OCI-LY7 (cell line): Measurements from ENCODE around the gene KIFC1. TPM values are rescaled to one million over a fixed set of nuclear protein-coding genes. Genes with fewer than 3 reads are reported as not detected.

ENCODE experiments used
- BruUV-seq: library from RNA; stranded (reverse); fragments of 400-500 nt; replicated peaks from 2 replicates; lab custom pipeline; 2021; lab: Mats Ljungman, UMichigan
- CTCF ChIA-PET: fragments of 300-600 bp; sonication (Branson Sonifier 250); formaldehyde crosslinking; loops from one replicate; lab custom pipeline; 2022; ENCODE audit warnings: antibody characterized with exemption; ENCODE audit not compliant: unreplicated experiment; lab: Charles Lee
- POLR2A ChIA-PET: fragments of 300-600 bp; sonication (Branson Sonifier 250); formaldehyde crosslinking; loops from one replicate; lab custom pipeline; 2022; ENCODE audit warnings: antibody characterized with exemption; lab: Charles Lee
- DNase-seq: peaks from one replicate; pipeline ENCODE4 v3.0.0-alpha.2; 2015; ENCODE audit warnings: low spot score
- H2AFZ ChIP-seq: fragments of 200-600 bp; sonication (generic), shearing (Covaris generic); 2 replicates; pipeline ENCODE4 v1.6.1; 2014; ENCODE audit warnings: mild to moderate bottlenecking, antibody characterized with exemption, low read length, moderate library complexity
- H3K27ac ChIP-seq: fragments of 200-600 bp; sonication (generic); 2 replicates; pipeline ENCODE4 v1.5.1; 2014; ENCODE audit warnings: mixed run types, low read depth, mild to moderate bottlenecking, moderate library complexity, low read length, inconsistent platforms; ENCODE audit not compliant: poor library complexity, severe bottlenecking
- H3K36me3 ChIP-seq: fragments of 200-600 bp; sonication (generic); 2 replicates; pipeline ENCODE4 v1.6.1; 2014; ENCODE audit warnings: mild to moderate bottlenecking, antibody characterized with exemption, low read length, moderate library complexity, mixed read lengths; ENCODE audit not compliant: insufficient read depth
- H3K4me1 ChIP-seq: fragments of 200-600 bp; sonication (generic); 2 replicates; pipeline ENCODE4 v1.5.1; 2014; ENCODE audit warnings: mild to moderate bottlenecking, low read length; ENCODE audit not compliant: insufficient read depth, poor library complexity, severe bottlenecking
- H3K4me2 ChIP-seq: fragments of 200-600 bp; sonication (generic); 2 replicates; pipeline ENCODE4 v1.6.1; 2014; ENCODE audit warnings: mild to moderate bottlenecking, low read length
- H3K4me3 ChIP-seq: fragments of 200-600 bp; sonication (generic); 2 replicates; pipeline ENCODE4 v1.5.1; 2014; ENCODE audit warnings: mild to moderate bottlenecking, low read depth, low read length; ENCODE audit not compliant: poor library complexity, severe bottlenecking
- H3K79me2 ChIP-seq: fragments of 200-600 bp; sonication (generic); 2 replicates; pipeline ENCODE4 v1.6.1; 2016; ENCODE audit warnings: low read depth, mild to moderate bottlenecking, low read length, moderate library complexity, mixed read lengths; ENCODE audit not compliant: insufficient read depth
- H3K9me2 ChIP-seq: fragments of 200-600 bp; sonication (generic); 2 replicates; pipeline ENCODE4 v1.6.1; 2016; ENCODE audit warnings: mild to moderate bottlenecking, low read length, mixed read lengths; ENCODE audit not compliant: insufficient read depth
- H3K9me3 ChIP-seq: fragments of 200-600 bp; sonication (generic); 2 replicates; pipeline ENCODE4 v1.6.1; 2014; ENCODE audit warnings: mild to moderate bottlenecking, mixed run types, low read length, mixed read lengths
- H4K20me1 ChIP-seq: fragments of 200-600 bp; sonication (generic); 2 replicates; pipeline ENCODE4 v1.6.1; 2014; ENCODE audit warnings: mild to moderate bottlenecking, antibody characterized with exemption, low read length, moderate library complexity, mixed read lengths; ENCODE audit not compliant: insufficient read depth
- EZH2phosphoT487 ChIP-seq: fragments of 200-600 bp; sonication (generic); IDR thresholded peaks from 2 replicates; pipeline ENCODE4 v1.6.1; 2018; ENCODE audit warnings: low read depth, borderline replicate concordance, mild to moderate bottlenecking, mixed run types, antibody characterized with exemption, low read length, moderate library complexity, mixed read lengths
- intact Hi-C: fragments of 100-400 bp; cut with micrococcal nuclease; formaldehyde crosslinking; loops from one replicate; pipeline ENCODE4 v1.10.0; 2022; ENCODE audit not compliant: unreplicated experiment
- total RNA-seq, 2 experiments: library from RNA; depleted of rRNA in 1 of 2; stranded (reverse); fragments of >200 nt in 1 of 2; shearing (Covaris generic) in 1 of 2; gene quantifications; 2 replicates each; pipeline ENCODE4 v1.2.3, GENCODE V29; 2014 to 2022
- TF ChIP-seq, protein P1 (sequence below): fragments of 200-600 bp; sonication (generic); conservative IDR thresholded peaks from 2 replicates; pipeline ENCODE4 v1.5.1; 2014; ENCODE audit warnings: mild to moderate bottlenecking, antibody characterized with exemption, low read length, moderate library complexity, mixed read lengths

KIFC1 gene
- total RNA-seq, 2 experiments from 2014 or later, result 138 to 167 TPM

DNA sequence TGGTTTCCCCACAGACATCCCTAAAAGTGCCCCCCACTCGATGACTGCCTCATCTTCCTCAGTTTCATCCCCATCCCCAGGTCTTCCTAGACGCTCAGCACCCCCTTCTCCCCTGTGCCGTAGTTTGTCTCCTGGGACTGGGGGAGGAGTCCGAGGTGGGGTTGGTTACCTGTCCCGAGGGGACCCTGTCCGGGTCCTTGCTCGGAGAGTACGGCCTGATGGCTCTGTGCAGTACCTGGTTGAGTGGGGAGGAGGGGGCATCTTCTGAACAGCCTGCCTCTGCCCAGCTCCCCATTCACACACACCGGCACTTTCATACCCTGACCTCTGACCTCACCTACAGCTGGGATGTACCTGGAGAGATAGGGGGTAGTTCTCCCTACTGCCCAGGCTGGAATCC is 24.2 kb downstream of the KIFC1 start:
- Histone ChIP-seq H4K20me1 (peaks cover 6% of the 10 kb centered on the region; the same call in 1 of the 2 replicates), H3K27ac (peak overlapping the region; percentile 14), H3K4me1 (peaks cover 69% of the 10 kb centered on the region), H3K4me3 (peak overlapping the region; percentile 77), H2AFZ (no peak overlapping the region), H3K9me2 (no peaks in the 10 kb centered on the region), H3K36me3 (peaks cover 42% of the 10 kb centered on the region), H3K9me3 (no peaks in the 10 kb centered on the region), H3K4me2 (peak overlapping the region; percentile 98), H3K79me2 (peaks cover 26% of the 10 kb centered on the region; the same call in 1 of the 2 replicates)
- TF ChIP-seq, protein P1, sequence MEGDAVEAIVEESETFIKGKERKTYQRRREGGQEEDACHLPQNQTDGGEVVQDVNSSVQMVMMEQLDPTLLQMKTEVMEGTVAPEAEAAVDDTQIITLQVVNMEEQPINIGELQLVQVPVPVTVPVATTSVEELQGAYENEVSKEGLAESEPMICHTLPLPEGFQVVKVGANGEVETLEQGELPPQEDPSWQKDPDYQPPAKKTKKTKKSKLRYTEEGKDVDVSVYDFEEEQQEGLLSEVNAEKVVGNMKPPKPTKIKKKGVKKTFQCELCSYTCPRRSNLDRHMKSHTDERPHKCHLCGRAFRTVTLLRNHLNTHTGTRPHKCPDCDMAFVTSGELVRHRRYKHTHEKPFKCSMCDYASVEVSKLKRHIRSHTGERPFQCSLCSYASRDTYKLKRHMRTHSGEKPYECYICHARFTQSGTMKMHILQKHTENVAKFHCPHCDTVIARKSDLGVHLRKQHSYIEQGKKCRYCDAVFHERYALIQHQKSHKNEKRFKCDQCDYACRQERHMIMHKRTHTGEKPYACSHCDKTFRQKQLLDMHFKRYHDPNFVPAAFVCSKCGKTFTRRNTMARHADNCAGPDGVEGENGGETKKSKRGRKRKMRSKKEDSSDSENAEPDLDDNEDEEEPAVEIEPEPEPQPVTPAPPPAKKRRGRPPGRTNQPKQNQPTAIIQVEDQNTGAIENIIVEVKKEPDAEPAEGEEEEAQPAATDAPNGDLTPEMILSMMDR, result no peak
- no peak for TF ChIP-seq EZH2phosphoT487
- CTCF ChIA-PET, result no interaction called here
- no peak for DNase-seq
- no TSS peak for BruUV-seq
- intact Hi-C loops, result loop anchor here (10.0 kb wide), 1 partner anchor 211 kb away; the partner anchor contains the start of genes HSD17B8, RING1, RXRB and SLC39A7
- POLR2A ChIA-PET, result interaction anchor here (1.1 kb wide), 1 partner anchor 41 kb away, joined by 3 read pairs; no protein-coding TSS in a partner anchor

DNA sequence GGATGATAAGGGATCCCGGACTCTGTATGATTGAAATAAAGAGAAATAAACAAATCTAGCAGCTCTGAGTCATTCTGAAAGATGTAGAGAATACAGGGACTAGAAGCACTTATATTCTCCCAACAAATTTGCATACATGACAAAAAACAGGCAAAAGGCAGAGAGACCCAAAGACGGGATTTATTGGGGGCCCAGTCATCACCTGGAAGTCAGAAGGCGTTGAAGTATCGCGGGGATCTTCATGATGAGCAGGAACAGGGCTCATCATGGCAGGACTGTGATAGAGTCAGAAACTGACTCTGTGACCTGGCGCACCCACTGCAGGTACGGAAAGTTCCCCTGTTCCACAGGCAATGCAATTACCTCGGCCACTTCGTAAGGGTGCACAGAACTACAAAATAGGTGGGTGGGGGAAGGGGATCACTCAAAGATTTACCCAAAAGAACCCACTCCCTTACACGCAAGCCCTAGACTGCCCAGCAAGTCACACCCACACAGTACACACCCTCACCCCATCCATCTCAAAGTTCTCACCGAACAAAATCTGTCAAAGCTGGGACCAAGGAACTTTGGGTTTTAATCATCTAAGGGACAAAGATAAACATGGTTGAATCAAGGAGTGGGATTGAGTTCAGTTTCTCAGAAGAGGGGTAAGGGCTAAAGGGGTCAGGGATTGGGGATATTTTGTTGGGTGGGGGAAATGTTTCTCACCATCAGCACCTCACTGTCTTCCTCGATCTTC is 24.9 kb downstream of the KIFC1 start:
- peaks cover 42% of the 10 kb centered on the region for H3K36me3 ChIP-seq
- peak overlapping the region; percentile 98 for H3K4me2 ChIP-seq
- H3K4me3 ChIP-seq, result peak overlapping the region; percentile 77
- H3K79me2 ChIP-seq, result peaks cover 22% of the 10 kb centered on the region; the same call in 1 of the 2 replicates
- peaks cover 6% of the 10 kb centered on the region; the same call in 1 of the 2 replicates for H4K20me1 ChIP-seq
- peak overlapping the region; percentile 52 for H3K27ac ChIP-seq
- ChIA-PET POLR2A (interaction anchor here (0.6 to 1.1 kb wide), 2 partner anchors 42 to 84 kb away, joined by 3 read pairs; no protein-coding TSS in a partner anchor), CTCF (no interaction called here)
- no peaks in the 10 kb centered on the region for H3K9me3 ChIP-seq
- peaks cover 65% of the 10 kb centered on the region for H3K4me1 ChIP-seq
- TF ChIP-seq, protein P1, result no peak
- TF ChIP-seq EZH2phosphoT487, result no peak
- BruUV-seq, result TSS peak; percentile 91
- H2AFZ ChIP-seq, result no peak overlapping the region
- intact Hi-C loops, result loop anchor here (10.0 kb wide), 1 partner anchor 212 kb away; the partner anchor contains the start of genes HSD17B8, RING1, RXRB and SLC39A7
- no peaks in the 10 kb centered on the region for H3K9me2 ChIP-seq
- DNase-seq, result no peak
